ENCODE results near the gene TEX53.

- TF ChIP-seq CTCF (IDR thresholded peaks at IDR 0.05) (peak; percentile 19 to 62 (median 36)), POLR2A (IDR thresholded peaks at IDR 0.05) (no peak)
Measured at GRCh38 chr9:114681594-114682332, 24.2 kb upstream of the TEX53 start, which contains the start of gene TEX48.
